ENCODE measurements around the gene GABRA5. TPM values are rescaled to one million over a fixed set of nuclear protein-coding genes. Genes with fewer than 3 reads are reported as not detected.

Gene GABRA5
- total and polyA plus RNA-seq, 2 of the 8 experiments (the other 6 are each of a cell fraction or from before 2014, with no cell fraction given), result 15.0 to 29.6 TPM

- Histone ChIP-seq H4K8ac (ENCODE audit: extremely low read depth, insufficient read depth, low read length) (no peak overlapping the region), H3K4me1 (replicated peaks in 1 of 4; ENCODE audit: control insufficient read depth in 3 of 4, insufficient read depth in 4 of 4, low read length in 3 of 4) (no peaks in the 10 kb centered on the region), H3K4me3 (ENCODE audit: extremely low read depth in 1 of 4, insufficient read depth in 2 of 4, low read depth in 3 of 4, low read length in 4 of 4) (no peak overlapping the region), H2AFZ (ENCODE audit: low read length) (no peak overlapping the region), H3K4ac (replicated peaks; ENCODE audit: insufficient read length, low read depth, low read length) (no peak overlapping the region), H3K14ac (ENCODE audit: insufficient read length) (no peak overlapping the region), H3K9ac (replicated peaks in 1 of 4; ENCODE audit: extremely low read depth in 1 of 4, low read depth in 3 of 4, low read length in 3 of 4) (no peak overlapping the region), H2BK20ac (ENCODE audit: low read length) (no peak overlapping the region), H3K79me1 (ENCODE audit: low read depth, low read length) (no peaks in the 10 kb centered on the region), H4K20me1 (replicated peaks in 1 of 2; ENCODE audit: control insufficient read depth in 1 of 2, insufficient read depth in 2 of 2, low read length in 2 of 2) (no peaks in the 10 kb centered on the region), H3K23me2 (ENCODE audit: low read depth, low read length) (no peaks in the 10 kb centered on the region), H2BK5ac (ENCODE audit: low read depth, low read length) (no peak overlapping the region), H3K9me3 (ENCODE audit: insufficient read depth in 2 of 2, low read depth in 1 of 2, low read length in 1 of 2) (0 out of 4 replicates have a peak, but pooled peaks cover 0 to 3% of the 10 kb centered on the region in 2 experiments), H3K4me2 (ENCODE audit: insufficient read depth in 1 of 2, low read depth in 2 of 2, low read length in 2 of 2) (no peak overlapping the region), H3K27ac (ENCODE audit: low read depth, low read length) (no peak overlapping the region), H4K91ac (replicated peaks; ENCODE audit: insufficient read length, low read length) (no peak overlapping the region), H3K27me3 (replicated peaks in 1 of 4; ENCODE audit: control insufficient read depth in 3 of 4, extremely low read depth in 1 of 4, insufficient read depth in 3 of 4, low read length in 3 of 4) (no peaks in the 10 kb centered on the region), H3K79me2 (ENCODE audit: control insufficient read depth in 1 of 2, insufficient read depth in 2 of 2, low read length in 2 of 2) (no peaks in the 10 kb centered on the region), H3K18ac (ENCODE audit: extremely low read depth, low read length) (no peak overlapping the region), H2BK12ac (ENCODE audit: low read depth, low read length) (no peak overlapping the region), H2AK5ac (ENCODE audit: low read depth, low read length) (no peak overlapping the region), H2BK120ac (replicated peaks; ENCODE audit: low read depth, low read length) (no peak overlapping the region), H3K23ac (ENCODE audit: insufficient read length) (no peak overlapping the region), H3K36me3 (ENCODE audit: control insufficient read depth in 2 of 4, insufficient read depth in 4 of 4, low read length in 3 of 4) (no peaks in the 10 kb centered on the region), H2BK15ac (ENCODE audit: low read length) (no peak overlapping the region), H4K5ac (ENCODE audit: insufficient read length, low read depth, low read length) (no peak overlapping the region), H3K56ac (replicated peaks; ENCODE audit: insufficient read length, low read depth, low read length) (no peak overlapping the region)
- DNase-seq (ENCODE audit: low read depth in 1 of 2, low spot score in 2 of 2) (no peak), FAIRE-seq (no peak)
- POLR2A ChIA-PET (ENCODE audit: partially characterized antibody), result no interaction called here
- TF ChIP-seq ZNF274 (IDR thresholded peaks at IDR 0.05; ENCODE audit: borderline replicate concordance, extremely low read depth, low read length), result no peak
- no peak for TF ChIP-seq CHD1 (IDR thresholded peaks at IDR 0.05; ENCODE audit: low read depth, low read length)
- no peak for TF ChIP-seq SIX5 (IDR thresholded peaks at IDR 0.05; ENCODE audit: low read depth, low read length)
- TF ChIP-seq TBP (IDR thresholded peaks at IDR 0.05; ENCODE audit: low read depth, low read length), result no peak
- TF ChIP-seq TAF7 (optimal IDR thresholded peaks at IDR 0.05; ENCODE audit: borderline replicate concordance, low read depth, low read length), result no peak
- no peak for TF ChIP-seq EZH2 (IDR thresholded peaks at IDR 0.05; ENCODE audit: low read depth, low read length, severe bottlenecking)
- TF ChIP-seq HDAC2 (IDR thresholded peaks at IDR 0.05; ENCODE audit: borderline replicate concordance in 1 of 2, low read depth in 2 of 2, low read length in 2 of 2), result no peak
- CTCF ChIA-PET (ENCODE audit: partially characterized antibody), result no interaction called here
- 83% methylated on average over 4 of the region's 4 CpGs; no CpG with 5 or more reads in 1 of the 2 experiments for WGBS, 2 experiments (ENCODE audit: extremely low coverage in 1 of 2, insufficient coverage in 1 of 2, insufficient read length in 1 of 2, insufficient replicate concordance in 2 of 2, low coverage in 1 of 2, low lambda C conversion rate in 2 of 2, missing lambda C conversion rate in 1 of 2)
Measured at GRCh38 chr15:26901041-26901440, 34.2 kb downstream of the GABRA5 start.

All from H1 (cell line).